Endometrium (tissue), 2 donors: ENCODE results near the gene TM2D1.
"Not testable (repeated sequence)": the region's sequence is repeated elsewhere in the genome, so short reads cannot be mapped to it uniquely, and the experiment has no call there.

Experiments
- FAIRE-seq: peaks from 2 replicates; lab custom pipeline; 2012; peaks lifted over from hg19 to GRCh38; lab: Jason Lieb, UNC
- donor health status: control.
- donor health status: control.

The TM2D1 gene

DNA sequence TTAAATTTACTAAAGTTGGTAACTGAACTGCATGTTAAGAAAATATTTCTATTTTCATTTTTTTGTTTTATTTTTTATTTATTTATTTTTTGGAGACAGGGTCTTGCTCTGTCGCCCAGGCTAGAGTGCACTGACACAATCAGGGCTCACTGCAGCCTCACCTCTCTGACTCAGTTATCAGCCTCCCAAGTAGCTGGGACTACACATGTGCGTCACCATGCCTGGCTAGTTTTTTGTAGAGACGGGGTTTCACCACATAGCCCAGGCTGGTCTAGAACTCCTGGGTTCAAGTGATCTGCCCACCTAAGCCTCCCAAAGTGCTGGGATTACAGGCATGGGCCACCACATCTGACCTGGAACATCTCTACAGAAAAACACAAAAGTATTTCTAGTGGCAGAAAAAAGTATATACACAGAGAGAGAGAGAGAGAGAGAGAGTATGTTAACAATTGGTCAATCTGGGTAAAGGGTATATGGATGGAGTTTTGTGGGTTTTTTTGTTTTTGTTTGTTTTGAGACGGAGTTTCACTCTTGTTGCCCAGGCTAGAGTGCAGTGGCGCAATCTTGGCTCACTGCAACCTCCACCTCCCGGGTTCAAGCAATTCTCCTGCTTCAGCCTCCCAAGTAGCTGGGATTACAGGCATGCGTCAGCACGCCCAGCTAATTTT, 5.8 kb downstream of the TM2D1 start:
- FAIRE-seq: not testable (repeated sequence)

DNA sequence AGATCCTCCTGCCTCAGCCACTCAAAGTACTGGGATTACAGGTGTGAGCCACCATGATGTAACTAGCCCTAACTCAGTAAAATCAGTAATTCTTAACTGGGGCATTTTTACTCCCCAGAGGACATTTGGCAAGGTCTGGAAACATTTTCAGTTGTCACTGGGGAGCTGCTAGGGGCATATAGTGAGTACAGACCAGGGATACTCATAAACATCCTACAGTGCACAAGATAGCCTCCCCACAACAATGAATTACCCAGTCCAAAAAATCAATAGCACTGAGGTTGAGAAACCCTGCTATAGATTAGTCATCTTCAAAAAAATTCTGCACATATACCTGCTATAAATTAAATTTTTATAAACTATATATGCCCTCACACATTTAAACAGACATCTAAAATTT, 13.0 kb downstream of the TM2D1 start:
- no peak for FAIRE-seq

DNA sequence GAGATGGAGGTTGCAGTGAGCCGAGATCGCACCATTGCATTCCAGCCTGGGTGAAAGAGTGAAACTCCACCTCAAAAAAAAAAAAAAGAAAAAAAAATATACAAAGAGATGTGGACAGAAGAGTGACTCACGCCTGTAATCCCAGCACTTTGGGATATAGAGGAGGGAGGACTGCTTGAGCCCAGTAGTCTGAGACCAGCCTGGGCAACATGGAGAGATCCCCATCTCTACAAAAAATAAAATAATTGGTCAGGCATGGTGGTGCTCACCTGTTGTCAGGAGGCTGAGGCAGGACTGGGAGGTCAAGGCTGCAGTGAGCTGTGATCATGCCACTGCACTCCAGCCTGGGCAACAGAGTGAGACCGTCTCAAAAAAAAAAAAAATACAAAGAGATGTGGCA, 13.7 kb downstream of the TM2D1 start:
- FAIRE-seq: not testable (repeated sequence)

- no peak for FAIRE-seq
These were observed 15.0 kb downstream of the TM2D1 start for GRCh38 chr1:61709908-61710289.

- FAIRE-seq: no peak
These were observed 15.7 kb downstream of the TM2D1 start for GRCh38 chr1:61708953-61709907.

DNA sequence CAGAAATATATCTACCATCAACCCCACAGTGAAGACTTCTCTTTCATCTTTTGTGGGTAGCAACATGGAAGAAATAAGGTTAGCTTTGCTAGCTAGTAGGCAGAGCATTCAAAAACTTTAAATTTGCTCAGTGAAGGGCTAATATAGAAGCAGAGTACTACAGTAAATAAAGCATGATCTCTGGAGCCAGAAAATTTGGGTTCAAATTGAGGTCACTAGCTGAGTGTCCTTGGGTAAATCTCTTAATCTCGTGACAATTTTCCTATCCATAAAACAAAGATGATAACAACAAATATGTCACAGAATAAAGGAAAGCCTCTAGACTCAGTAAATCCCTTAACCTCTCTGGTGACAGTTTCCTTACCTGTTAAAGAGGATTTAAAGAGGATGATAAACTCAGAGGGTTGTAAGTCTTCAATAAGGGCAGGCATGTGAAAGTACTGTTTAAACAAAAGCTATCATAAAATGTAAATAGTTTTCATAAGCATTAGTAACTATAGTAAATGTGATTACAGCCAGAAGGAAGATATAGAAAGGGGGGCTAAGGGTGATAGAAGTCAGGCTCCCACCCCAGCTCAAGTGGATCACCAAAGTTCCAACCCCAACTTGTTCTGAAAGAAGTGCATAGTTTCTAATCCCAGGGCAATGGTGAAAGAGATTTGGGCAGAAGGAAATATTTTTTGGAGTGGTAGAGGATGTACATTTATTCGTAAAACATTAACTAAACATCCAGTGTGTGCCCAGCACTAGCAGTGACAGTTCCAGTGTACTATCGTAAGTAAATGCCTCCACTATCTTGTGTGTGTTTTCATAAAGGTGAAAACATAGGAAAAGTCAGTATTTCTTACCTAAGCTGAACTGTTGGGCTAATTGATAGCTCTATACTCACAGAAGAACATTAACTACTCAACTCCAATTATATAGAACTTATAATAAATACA, 24.8 kb downstream of the TM2D1 start:
- FAIRE-seq: no peak

GRCh38 chr1:61692155-61692800, 32.7 kb downstream of the TM2D1 start:
- no peak for FAIRE-seq

- no peak for FAIRE-seq
These were observed 37.0 kb downstream of the TM2D1 start for GRCh38 chr1:61687901-61688300.

DNA sequence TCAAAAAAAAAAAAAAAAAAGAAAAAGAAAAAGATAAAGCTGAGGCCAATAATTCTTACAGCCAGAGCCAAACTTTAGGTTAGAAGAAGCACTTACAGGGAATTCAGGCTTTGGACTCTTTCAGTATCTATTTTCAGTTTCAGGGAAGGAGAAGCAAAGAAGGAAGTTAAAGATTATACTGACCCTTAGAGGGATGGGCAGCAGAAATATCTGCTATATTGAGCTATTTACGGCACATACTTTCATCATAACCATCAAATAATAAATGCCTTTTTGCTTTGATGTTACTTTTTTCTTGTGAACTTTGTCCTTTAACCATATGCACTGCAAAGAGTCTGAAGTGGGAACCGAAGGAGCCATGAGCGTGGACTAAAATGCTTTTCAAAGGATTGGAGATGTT, 42.0 kb downstream of the TM2D1 start:
- FAIRE-seq: no peak

GRCh38 chr1:61680500-61680899, 44.4 kb downstream of the TM2D1 start:
- no peak for FAIRE-seq

DNA sequence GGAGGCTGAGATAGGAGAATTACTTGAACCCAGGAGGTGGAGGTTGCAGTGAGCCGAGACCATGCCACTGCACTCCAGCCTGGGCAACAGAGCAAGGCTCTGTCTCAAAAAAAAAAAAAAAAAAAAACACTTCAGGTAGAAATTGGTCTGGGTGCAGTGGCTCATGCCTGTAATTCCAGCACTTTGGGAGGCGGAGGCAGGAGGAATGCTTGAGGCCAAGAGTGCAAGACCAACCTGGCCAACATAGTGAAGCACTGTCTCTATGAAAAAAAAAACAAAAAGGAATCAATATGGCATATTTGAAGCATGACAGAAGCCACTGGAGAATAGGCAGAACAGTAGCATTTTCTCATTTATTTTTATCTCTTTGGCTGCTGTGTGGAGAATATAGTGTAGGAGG, 48.1 kb downstream of the TM2D1 start:
- FAIRE-seq: not testable (repeated sequence)

- no peak for FAIRE-seq
These were observed 50.7 kb downstream of the TM2D1 start for GRCh38 chr1:61674221-61674620.

DNA sequence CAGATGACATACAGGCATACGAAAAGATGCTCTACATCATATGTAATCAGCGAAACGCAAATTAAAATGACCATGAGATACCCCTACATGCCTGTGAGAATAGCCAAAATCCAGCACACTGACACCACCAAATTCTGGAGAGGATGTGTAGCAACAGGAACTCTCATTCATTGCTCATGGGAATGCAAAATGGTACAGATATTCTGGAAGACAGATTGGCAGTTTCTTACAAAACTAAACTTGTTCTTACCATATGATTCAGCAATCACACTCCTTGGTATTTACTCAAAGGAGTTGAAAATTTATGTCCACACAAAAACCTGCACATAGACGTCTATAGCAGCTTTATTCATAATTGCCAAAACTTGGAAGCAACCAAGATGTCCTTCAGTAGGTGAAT, 52.6 kb downstream of the TM2D1 start:
- FAIRE-seq: no peak

GRCh38 chr1:61670445-61670844, 54.5 kb downstream of the TM2D1 start:
- FAIRE-seq: no peak

DNA sequence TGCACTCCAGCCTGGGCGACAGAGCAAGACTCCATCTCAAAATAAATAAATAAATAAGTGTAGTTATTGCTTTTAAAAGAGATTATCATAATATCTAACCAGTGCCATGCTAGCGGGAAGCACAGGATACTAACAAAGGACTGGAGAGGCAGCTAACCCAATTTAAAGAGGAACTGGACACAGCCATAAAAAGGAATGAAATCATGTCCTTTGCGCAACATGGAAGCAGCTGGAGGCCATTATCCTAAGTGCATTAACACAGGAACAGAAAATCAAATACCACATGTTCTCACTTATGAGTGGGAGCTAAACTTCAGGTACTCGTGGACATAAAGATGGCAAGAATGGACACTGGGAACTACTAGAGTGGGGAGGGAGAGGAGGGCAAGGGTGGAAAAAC, 54.9 kb downstream of the TM2D1 start:
- FAIRE-seq: no peak

GRCh38 chr1:61659061-61659460, 65.9 kb downstream of the TM2D1 start:
- FAIRE-seq: no peak

DNA sequence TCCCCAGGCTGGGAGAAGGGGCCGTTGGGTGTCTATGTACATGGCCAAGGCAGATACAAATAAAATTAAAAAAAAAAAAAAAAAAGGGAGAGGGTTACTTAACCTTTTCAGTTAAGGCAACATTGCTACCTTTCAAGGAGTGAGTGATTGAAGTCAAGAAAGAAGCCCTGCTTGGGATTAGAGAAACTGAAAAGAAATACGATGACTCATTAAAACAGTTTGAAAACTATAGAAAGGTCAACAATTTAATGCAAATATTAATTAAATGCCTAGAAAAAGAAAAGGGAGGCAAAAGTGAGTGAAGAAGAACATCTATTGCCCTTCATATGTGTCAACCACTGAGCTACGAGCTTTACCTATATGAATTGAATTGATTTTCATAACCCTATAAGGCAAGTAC, 69.5 kb downstream of the TM2D1 start:
- no peak for FAIRE-seq

DNA sequence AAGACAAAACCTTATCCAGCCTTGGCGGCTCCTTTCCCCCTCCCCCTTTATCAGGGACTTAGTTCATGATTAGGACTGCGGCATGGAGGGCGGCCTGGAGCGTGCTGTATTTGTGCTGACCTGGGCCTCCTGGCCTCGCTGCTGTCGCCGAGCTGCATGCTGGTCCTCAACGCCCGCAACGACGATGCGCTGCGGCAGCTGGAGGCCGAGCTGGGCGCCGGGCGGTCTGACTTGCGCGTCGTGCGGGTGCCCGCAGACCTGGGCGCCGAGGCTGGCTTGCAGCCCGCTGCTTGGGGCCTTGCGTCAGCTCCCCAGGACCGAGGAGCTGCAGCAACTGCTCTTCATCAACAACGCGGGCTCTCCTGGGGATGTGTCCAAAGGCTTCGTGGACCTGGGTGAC, 70.9 kb downstream of the TM2D1 start:
- FAIRE-seq: no peak

GRCh38 chr1:61648983-61649742, 75.8 kb downstream of the TM2D1 start:
- FAIRE-seq: no peak

DNA sequence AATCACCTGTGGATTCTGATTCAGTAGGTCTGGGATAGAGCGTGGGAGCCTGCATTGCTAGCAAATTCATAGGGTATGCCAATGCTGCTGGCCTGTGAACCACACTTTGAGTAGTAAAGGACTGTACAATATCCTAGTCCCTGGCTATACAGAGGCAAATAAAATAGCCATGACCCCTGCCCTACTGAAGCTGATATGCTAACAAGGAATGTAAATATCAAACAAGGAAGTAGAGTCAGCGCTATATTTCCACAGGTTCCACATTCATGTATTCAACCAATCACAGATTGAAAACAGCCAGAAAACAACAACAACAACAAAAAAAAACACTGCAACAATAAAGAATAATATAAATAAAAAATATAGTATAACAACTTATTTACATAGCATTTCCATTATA, 77.8 kb downstream of the TM2D1 start:
- FAIRE-seq: peak; percentile 59

GRCh38 chr1:61645476-61645875, 79.5 kb downstream of the TM2D1 start:
- FAIRE-seq: no peak
